ENCODE measurements around the gene ZMIZ1.

Gene ZMIZ1

DNA sequence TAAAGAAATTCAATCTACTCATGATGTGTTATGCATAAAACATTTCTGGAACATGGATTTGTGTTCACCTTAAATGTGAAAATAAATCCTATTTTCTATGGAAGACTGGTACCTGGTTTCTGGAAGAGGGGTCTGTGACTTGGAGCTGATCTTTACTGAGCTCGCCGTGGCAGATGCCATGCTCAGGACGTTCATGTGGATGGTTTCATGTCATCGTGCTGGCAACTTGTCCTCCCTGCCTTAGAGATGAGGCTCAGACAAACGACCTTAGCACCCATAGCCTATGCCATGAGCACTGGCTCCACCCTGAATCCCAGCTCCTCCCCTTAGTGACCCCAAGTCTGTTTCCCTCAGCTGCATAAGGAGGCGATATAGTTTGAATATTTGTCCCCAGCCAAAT is 285.8 kb downstream of the ZMIZ1 start:
- DNase-seq (ENCODE audit: low read depth in 2 of 2): no peak

DNA sequence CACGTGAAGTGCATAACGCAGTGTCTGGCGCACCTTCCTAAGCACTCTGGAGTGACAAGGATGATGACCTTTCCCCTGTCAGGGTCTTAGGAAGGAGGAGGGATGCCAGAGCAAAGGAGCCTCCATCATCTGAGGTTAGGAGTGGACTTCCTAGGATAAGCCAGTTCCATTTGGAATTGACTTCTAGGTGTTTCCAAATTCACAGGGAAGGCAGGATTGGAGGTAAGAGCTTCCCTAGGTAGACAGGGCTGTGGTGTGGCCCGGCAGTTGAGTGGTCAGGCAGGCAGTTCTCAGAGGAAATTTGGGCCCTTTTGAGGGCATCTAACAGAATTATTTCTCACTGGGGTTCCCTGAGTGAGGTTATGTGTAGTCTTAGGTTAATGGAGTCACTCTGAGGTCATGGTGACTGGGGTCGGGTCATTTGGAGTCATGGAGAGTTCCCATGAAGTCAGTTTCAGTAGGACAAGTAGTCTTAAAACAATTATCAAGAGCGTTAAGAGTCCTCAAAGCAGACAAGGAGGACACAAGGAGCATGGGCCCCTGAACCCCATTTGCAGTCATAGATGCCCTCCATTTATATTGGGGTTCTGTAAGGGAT is 286.8 kb downstream of the ZMIZ1 start:
- DNase-seq (ENCODE audit: low read depth in 2 of 2): no peak

DNA sequence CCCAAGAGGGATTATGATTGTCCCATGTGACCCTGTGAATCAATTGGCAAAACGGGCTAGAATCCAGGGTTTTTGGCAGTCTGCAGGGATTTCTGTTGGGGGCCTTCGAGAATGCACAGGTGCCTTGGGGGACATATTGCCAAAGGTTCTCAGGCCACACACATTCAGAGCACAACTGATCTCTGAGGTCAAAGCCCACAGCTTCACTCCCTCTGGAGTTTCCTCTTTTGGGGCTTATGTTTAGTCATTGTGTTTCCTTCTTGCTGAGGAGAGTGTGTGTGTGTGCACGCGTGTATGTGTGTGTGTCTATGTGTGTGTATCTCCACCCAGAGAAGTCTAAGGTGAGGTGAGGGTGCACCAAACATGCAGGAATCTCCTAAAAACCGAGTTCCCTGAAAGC is 287.3 kb downstream of the ZMIZ1 start:
- DNase-seq (ENCODE audit: low read depth in 2 of 2): no peak

DNA sequence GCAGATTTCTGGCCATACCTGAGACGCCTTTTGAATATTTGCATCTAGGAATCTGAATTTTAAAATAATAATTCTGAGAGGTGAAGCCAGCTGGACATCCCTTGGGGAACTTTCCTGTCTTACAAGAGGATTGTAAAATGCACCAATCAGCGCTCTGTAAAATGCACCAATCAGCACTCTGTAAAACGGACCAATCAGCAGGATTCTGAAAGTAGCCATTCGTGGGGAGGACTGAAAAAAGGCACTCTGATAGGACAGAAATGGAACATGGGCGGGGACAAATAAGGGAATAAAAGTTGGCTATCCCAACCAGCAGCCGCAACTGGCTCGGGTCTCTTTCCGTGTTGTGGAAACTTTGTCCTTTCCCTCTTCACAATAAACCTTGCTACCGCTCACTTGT is 288.4 kb downstream of the ZMIZ1 start:
- no peak for DNase-seq (ENCODE audit: low read depth in 2 of 2)

DNA sequence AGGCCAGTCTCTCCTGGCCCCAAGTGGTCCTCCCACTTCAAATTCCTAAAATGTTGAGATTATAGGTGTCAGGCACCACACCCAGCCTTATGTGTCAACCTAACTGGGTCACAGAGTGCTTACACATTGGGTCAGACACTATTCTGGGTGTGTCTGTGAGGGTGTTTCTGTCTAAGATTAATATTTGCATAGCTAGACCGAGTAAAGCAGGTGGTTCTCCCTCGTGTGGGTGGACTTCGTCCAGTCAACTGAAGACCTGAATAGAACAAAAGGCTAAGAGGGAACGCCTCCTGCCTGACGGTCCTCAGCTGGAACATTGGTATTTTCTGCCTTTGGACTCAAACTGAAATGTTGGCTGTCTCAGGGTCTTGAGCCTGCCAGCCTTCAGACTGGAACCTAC is 290.0 kb downstream of the ZMIZ1 start:
- DNase-seq (ENCODE audit: low read depth in 2 of 2): no peak

DNA sequence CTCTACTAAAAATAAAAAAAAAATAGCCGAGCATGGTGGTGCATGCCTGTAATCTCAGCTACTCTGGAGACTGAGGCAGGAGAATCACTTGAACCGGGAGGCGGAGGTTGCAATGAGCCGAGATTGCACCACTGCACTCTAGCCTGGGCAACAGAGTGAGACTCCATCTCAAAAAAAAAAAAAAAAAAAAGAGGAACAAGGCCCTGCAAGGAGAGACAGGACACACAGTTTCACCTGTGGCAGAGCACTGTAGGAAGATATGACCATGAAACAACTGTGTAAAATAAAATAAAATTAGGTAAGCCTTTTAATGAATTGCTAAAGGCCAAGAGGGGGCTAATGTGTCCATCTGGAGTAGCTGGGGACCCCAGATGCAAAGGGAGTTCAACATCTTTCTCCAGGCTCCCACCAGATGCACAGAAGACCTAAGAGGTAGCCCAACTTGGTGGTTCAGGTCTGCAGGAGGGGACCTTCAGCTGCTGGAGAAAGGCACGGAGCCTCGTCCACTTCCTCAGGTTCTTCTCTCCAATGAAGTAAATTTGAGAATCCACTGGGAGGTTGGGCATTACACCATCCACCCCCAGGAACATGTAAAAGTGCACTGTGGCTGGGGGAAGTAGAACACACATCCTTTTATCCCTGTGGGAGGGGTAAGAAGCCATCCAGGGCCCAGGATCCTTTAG is 291.2 kb downstream of the ZMIZ1 start:
- no peak for DNase-seq (ENCODE audit: low read depth in 2 of 2)

DNA sequence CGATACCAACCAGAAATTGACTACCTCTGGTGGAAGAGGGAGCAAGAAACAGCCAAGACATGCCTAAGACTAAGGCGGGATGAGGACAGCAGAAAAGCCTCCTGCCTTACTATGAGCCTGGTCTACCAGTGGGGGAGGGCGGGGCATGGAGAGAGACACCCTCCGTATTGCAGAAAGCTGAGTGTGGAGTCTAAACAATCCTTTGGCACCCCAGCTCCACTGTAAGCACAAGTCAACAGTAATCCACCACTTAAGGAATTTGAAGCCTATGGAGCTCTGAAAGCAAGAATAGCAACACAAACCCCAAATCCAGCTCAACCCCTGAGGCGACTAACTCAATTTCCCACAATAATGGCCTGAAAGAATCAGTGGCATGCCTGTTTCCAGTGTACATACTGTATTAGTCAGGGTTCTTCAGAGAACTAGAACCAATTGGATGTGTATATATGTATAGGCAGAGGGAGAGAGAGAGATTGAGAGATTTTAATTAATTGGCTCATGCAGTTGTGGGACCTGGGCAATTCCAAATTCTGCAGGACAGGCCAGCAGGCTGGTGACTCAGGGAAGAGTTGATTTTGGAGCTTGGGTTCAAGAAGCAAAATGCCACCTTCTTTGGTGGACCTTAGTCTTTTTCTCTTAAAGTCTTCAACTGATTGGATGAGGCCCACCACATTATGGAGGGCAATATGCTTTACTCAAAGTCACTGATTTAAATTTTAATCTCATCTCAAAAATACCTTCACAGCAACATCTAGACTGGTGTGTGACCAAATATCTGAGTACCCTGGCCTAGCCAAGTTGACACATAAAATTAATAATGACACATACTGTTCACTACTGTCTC is 292.0 kb downstream of the ZMIZ1 start:
- no peak for DNase-seq (ENCODE audit: low read depth in 2 of 2)

DNA sequence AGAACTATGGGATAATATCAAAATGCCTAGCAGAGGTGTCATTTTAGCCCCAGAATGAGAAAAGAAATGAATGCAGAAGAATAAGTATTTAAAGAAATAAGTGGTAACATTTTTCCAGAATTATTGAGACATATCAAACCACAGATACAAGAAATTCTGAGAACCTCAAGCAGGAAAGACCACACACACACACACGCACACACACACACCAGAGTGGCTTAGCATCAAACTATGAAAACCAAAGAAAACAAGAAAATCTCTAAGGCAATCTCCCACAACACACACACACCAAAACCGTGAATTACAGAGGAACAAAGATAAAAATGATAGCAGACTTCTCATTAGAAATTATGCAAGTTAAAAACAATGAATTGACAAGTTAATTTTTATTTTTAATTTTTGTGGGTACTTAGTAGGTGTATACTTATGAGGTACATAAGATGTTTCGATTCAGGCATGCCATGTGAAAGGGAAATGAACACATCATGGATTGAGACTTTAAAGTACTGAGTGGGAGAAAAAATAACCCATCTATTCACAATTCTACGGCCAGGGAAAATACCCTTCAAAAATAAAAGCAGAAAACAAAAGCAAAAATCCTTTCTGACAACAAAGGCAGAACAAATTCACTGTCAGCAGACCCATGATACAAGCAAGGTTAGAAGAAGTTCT is 293.1 kb downstream of the ZMIZ1 start:
- no peak for DNase-seq (ENCODE audit: low read depth in 2 of 2)
